Motor neuron (in vitro differentiated cells): ENCODE measurements around the gene MBD1. TPM values are rescaled to one million over a fixed set of nuclear protein-coding genes. Genes with fewer than 3 reads are reported as not detected.
"Not testable (repeated sequence)": the region's sequence is repeated elsewhere in the genome, so short reads cannot be mapped to it uniquely, and the experiment has no call there.

Experiments
- ATAC-seq, 8 experiments: fragments of 200-7000 bp; cut with Tn5 transposase; replicated peaks in 6 of 8; 2 replicates each; pipeline ENCODE4 v1.8.0; 2021; ENCODE audit warnings: mild to moderate bottlenecking in 8 of 8, moderate library complexity in 8 of 8
- H3K27ac ChIP-seq, 2 donors: fragments of 250-450 bp; sonication (Bioruptor Pico); 2 replicates each; pipeline ENCODE4 v1.9.0; 2021; ENCODE audit warnings: antibody characterized with exemption in 2 of 2, mild to moderate bottlenecking in 2 of 2, moderate library complexity in 1 of 2
- H3K4me1 ChIP-seq, 2 donors: fragments of 250-450 bp; sonication (Bioruptor Pico); replicated peaks in 1 of 2; 2 replicates each; pipeline ENCODE4 v1.6.1; 2021; ENCODE audit warnings: antibody characterized with exemption in 2 of 2, mild to moderate bottlenecking in 2 of 2, moderate library complexity in 1 of 2
- H3K4me3 ChIP-seq, 5 donors: fragments of 250-450 bp; sonication (Bioruptor Pico); 2 replicates each; pipeline ENCODE4 v1.9.0; 2021; ENCODE audit warnings: antibody characterized with exemption in 5 of 5, mild to moderate bottlenecking in 5 of 5, moderate library complexity in 4 of 5
- WGBS, 10 experiments: fragments of 450-650 bp; shearing (Covaris generic); methylation state at CpG; one replicate each; pipeline ENCODE4 v1.0.0; 2022; 5-methylcytosine and 5-hydroxymethylcytosine counted together
- in situ Hi-C, 9 experiments: fragments of 400-800 bp; cut with MboI; loops; one replicate each; pipeline ENCODE4 v1.15.0; 2021; ENCODE audit warnings: low sequenced_read_pairs in 9 of 9, low pct_unique_long_range_greater_than_20kb in 2 of 9; ENCODE audit not compliant: unreplicated experiment in 9 of 9
- total RNA-seq, 8 experiments: library from RNA; unstranded; fragments of 300-600 nt; gene quantifications; 2 replicates each; pipeline versions ENCODE4 v1.2.3 to v1.2.4, GENCODE V29; 2022

The MBD1 gene
- total RNA-seq, 8 experiments from 2014 or later = 43.0 to 63.3 (median 54.7) TPM

DNA sequence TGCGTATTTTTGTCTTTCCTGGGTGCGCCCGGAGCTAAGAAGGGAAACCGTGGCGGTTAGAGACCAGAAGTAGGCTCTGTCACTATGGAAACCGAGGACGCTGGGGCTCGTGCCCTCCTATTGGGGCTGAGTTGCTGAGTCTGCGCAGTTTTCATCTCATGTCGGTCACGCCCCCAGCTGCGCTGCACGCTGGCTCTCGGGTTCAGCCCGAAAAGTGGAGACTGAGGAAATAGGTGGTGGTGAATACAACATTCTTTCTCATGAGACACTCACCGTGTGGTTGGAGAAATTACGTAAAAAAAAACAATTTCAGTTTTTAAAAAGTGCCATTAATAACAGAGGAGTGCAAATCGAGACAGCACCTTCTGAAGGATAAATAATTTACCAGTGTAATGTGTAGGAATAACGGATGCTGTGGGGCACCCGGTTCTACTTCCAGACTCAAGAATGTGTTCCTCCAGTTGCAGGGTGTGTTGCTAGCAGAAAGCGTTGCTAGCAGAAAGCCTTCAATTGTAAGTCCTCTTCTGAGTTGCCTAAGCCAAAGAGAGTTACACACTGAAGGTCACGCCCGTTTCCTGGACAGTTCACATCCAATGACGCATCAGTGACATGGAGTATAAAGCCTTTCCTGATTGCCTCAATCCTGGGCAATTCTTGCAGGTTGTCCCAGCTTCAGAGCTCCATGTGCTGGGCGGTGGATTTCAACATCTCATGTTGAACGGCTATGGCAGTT, 26.6 kb upstream of the MBD1 start:
- peak; percentile 95 to 100 (median 99) for ATAC-seq
- Histone ChIP-seq H3K4me1 (peaks cover 0 to 6% of the 10 kb centered on the region in 2 donors), H3K27ac (no peak overlapping the region), H3K4me3 (peak overlapping the region; percentile 33 to 48 (median 39))
- WGBS, 10 experiments = 0 to 53% (median 22%) methylated on average over 3 to 20 of the region's 26 CpGs
- in situ Hi-C loops = no loop called here

DNA sequence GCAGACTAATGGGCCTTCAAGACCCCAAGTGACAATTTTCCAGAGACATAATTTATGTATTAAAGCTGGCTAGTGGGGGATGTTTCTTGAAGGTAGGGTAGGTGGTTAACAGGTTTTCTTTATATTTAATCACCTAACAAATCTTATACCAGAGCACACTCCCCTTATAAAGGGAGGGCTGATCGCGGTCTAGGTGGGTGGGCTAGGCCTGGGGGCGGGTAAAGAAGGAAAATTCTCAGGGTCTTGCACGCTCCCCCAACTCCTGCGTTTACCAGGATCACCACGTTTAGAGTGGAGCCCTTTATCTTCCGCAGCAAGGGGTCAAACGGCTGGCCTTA, 26.0 kb upstream of the MBD1 start:
- peak in 6 of 8 experiments; percentile 25 to 51 (median 40) for ATAC-seq
- H3K27ac ChIP-seq = no peak overlapping the region
- in situ Hi-C loops = no loop called here
- H3K4me3 ChIP-seq = peak overlapping the region; percentile 33 to 48 (median 39)
- peaks cover 0 to 6% of the 10 kb centered on the region in 2 donors for H3K4me1 ChIP-seq
- WGBS, 10 experiments = 0 to 10% (median 4%) methylated on average over 1 to 4 of the region's 8 CpGs; no CpG with 5 or more reads in 7 of the 10 experiments

- Histone ChIP-seq H3K27ac (no peak overlapping the region), H3K4me3 (no peak overlapping the region), H3K4me1 (peaks cover 0 to 6% of the 10 kb centered on the region in 2 donors)
- ATAC-seq = no peak
- in situ Hi-C loops = no loop called here
- 0 to 100% (median 74%) methylated on average over 1 to 5 of the region's 8 CpGs; no CpG with 5 or more reads in 3 of the 10 experiments for WGBS, 10 experiments
Measured at GRCh38 chr18:50306944-50307343, 25.6 kb upstream of the MBD1 start.

GRCh38 chr18:50301074-50301473, 19.8 kb upstream of the MBD1 start:
- WGBS, 10 experiments = 39 to 95% (median 58%) methylated on average over 1 to 5 of the region's 5 CpGs; no CpG with 5 or more reads in 1 of the 10 experiments
- in situ Hi-C loops = no loop called here
- Histone ChIP-seq H3K27ac (no peak overlapping the region), H3K4me3 (no peak overlapping the region), H3K4me1 (no peaks in the 10 kb centered on the region)
- ATAC-seq = no peak

DNA sequence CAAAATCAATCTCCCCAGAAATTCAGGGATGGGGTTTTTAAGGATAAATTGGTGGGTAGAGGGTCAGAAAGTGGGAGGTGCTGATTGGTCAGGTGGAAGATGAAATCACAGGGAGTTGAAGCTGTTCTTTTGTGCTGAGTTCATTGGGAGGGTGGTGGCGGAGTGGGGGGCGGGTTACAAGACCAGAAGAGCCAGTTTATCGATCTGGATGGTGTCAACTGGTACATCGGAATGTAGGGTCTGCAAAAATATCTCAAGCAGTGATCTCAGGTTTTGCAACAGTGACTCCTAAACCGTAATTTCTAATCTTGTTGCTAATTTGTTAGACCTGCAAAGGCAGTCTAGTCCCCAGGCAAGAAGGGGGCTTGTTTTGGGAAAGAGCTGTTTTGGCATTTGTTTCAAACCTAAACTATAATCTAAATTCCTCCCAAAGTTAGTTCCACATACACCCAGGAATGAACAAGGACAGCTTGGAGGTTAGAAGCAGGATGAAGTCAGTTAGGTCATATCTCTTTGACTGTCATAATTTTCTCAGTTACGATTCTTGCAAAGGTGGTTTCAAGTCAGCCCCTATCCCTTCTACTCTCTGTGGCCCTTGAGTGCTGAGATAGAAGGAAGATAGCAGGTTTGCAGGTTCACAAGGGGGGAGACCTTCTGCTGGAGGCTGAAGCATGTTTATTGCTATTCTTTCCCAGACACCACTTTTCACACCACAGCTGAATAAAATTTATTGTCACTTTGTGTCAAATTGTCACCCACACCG, 18.5 kb upstream of the MBD1 start:
- no peak for ATAC-seq
- no peak overlapping the region for H3K4me3 ChIP-seq
- no peak overlapping the region for H3K27ac ChIP-seq
- 10 to 80% (median 50%) methylated on average over 1 to 7 of the region's 7 CpGs; no CpG with 5 or more reads in 1 of the 10 experiments for WGBS, 10 experiments
- in situ Hi-C loops = loop anchor here in 1 of 9 experiments (25.0 kb wide), 1 partner anchor 137 kb away; no protein-coding TSS in a partner anchor
- no peaks in the 10 kb centered on the region for H3K4me1 ChIP-seq

- no peaks in the 10 kb centered on the region for H3K4me1 ChIP-seq
- in situ Hi-C loops = loop anchor here in 1 of 9 experiments (25.0 kb wide), 1 partner anchor 139 kb away; no protein-coding TSS in a partner anchor
- WGBS, 10 experiments = 0 to 91% (median 41%) methylated on average over 1 to 4 of the region's 49 CpGs; no CpG with 5 or more reads in 6 of the 10 experiments
- ATAC-seq = peak in 2 of 8 experiments; percentile 11 to 18
- peak overlapping the region in 1 of 5 donors; percentile 33 for H3K4me3 ChIP-seq
- H3K27ac ChIP-seq = no peak overlapping the region
Measured at GRCh38 chr18:50298443-50299284, 17.3 kb upstream of the MBD1 start.

- Histone ChIP-seq H3K4me1 (no peaks in the 10 kb centered on the region), H3K4me3 (peak overlapping the region in 3 of 5 donors; percentile 27 to 33 (median 33)), H3K27ac (no peak overlapping the region)
- 30 to 100% (median 85%) methylated on average over 1 to 10 of the region's 28 CpGs; no CpG with 5 or more reads in 1 of the 10 experiments for WGBS, 10 experiments
- in situ Hi-C loops = loop anchor here in 1 of 9 experiments (25.0 kb wide), 1 partner anchor 139 kb away; no protein-coding TSS in a partner anchor
- peak in 7 of 8 experiments; percentile 75 to 100 (median 99) for ATAC-seq
Measured at GRCh38 chr18:50297621-50298442, 16.5 kb upstream of the MBD1 start.

DNA sequence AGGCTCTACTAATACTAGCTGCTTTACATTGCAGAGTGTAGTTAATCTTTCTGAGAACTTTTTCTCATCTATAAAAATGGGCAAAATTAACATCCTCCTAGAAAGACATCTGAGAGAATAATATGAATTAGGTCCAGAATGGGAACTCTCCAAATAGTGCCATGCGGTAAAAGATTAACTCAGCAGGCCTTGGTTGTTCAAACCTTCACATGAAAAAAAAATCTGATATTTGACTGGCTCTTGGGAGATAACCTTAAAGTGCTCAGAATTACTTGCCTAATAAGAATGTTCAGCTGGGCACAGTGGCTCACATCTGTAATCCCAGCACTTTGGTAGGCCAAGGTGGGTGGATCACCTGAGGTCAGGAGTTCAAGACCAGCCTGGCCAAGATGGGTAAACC, 11.7 kb upstream of the MBD1 start:
- no peaks in the 10 kb centered on the region for H3K4me1 ChIP-seq
- no peak for ATAC-seq
- in situ Hi-C loops = loop anchor here in 1 of 9 experiments (25.0 kb wide), 1 partner anchor 144 kb away; no protein-coding TSS in a partner anchor
- no peak overlapping the region for H3K4me3 ChIP-seq
- 14 to 100% (median 83%) methylated on average over 1 of the region's 1 CpG; no CpG with 5 or more reads in 3 of the 10 experiments for WGBS, 10 experiments
- no peak overlapping the region for H3K27ac ChIP-seq

DNA sequence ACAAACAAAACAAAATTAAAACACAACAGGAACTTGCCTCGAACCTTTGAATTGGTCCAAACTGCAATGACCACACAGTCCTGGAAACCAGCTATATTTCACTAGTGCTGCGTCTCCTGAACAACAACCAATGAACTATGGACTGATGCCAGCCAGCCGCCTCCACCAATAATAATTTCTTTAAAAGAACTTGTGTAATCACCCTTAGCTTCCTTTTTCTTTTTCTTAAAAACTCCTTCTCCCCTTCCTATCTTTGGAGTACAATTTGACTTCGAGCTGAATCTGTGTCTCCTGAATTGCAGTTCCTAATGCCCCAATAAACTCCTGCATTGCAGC, 7.8 kb upstream of the MBD1 start:
- Histone ChIP-seq H3K4me3 (no peak overlapping the region), H3K4me1 (peaks cover 5 to 7% of the 10 kb centered on the region in 2 donors), H3K27ac (no peak overlapping the region)
- 75 to 100% (median 93%) methylated on average over 1 to 4 of the region's 4 CpGs; no CpG with 5 or more reads in 3 of the 10 experiments for WGBS, 10 experiments
- in situ Hi-C loops = loop anchor here in 1 of 9 experiments (25.0 kb wide), 1 partner anchor 148 kb away; no protein-coding TSS in a partner anchor
- ATAC-seq = no peak

- ATAC-seq, H3K4me1 ChIP-seq: not testable (repeated sequence)
- 6 to 74% (median 65%) methylated on average over 2 to 18 of the region's 21 CpGs; no CpG with 5 or more reads in 1 of the 10 experiments for WGBS, 10 experiments
- in situ Hi-C loops = loop anchor here in 1 of 9 experiments (25.0 kb wide), 1 partner anchor 149 kb away; no protein-coding TSS in a partner anchor
- Histone ChIP-seq H3K27ac (peak overlapping the region; percentile 75 to 81), H3K4me3 (peak overlapping the region; percentile 48 to 58 (median 51))
Measured at GRCh38 chr18:50288348-50289107, 7.2 kb upstream of the MBD1 start.
